Endothelial cell of umbilical vein (primary cell): Measurements from ENCODE around the gene TEX13A. TPM values are rescaled to one million over a fixed set of nuclear protein-coding genes. Genes with fewer than 3 reads are reported as not detected.

Source experiments
- BruUV-seq: library from RNA; stranded (reverse); fragments of 400-500 nt; replicated peaks from 2 replicates; lab custom pipeline; 2021; lab: Mats Ljungman, UMichigan
- CTCF ChIA-PET: fragments of 300-600, 350-600 bp; sonication (Branson Sonifier 250); formaldehyde crosslinking; loops from one replicate; lab custom pipeline; 2021; ENCODE audit warnings: antibody characterized with exemption, inconsistent platforms; lab: Charles Lee
- POLR2A ChIA-PET: fragments of 300-600, 350-600 bp; sonication (Branson Sonifier 250); formaldehyde crosslinking; loops from one replicate; lab custom pipeline; 2021; ENCODE audit warnings: antibody characterized with exemption, inconsistent platforms; lab: Charles Lee
- DNase-seq: peaks from one replicate; pipeline ENCODE4 v3.0.0-alpha.2; 2011; ENCODE audit warnings: low read depth, low spot score
- FAIRE-seq: peaks from 2 replicates; lab custom pipeline; 2011; peaks lifted over from hg19 to GRCh38; lab: Jason Lieb, UNC
- H2AFZ ChIP-seq: 2 replicates; pipeline ENCODE4 v1.6.0; 2012; ENCODE audit warnings: low read depth, low read length, control low read depth, inconsistent platforms
- H3K27ac ChIP-seq: 2 replicates; pipeline ENCODE4 v1.5.1; 2011; ENCODE audit warnings: low read depth, mild to moderate bottlenecking, control low read depth, low read length, moderate library complexity; ENCODE audit not compliant: insufficient read depth
- H3K27me3 ChIP-seq, 2 experiments: 2 replicates each; pipeline versions ENCODE4 v1.6.0 to v1.6.1; 2011; ENCODE audit warnings: low read length in 2 of 2, mixed read lengths in 1 of 2; ENCODE audit not compliant: control insufficient read depth in 2 of 2, insufficient read depth in 2 of 2
- H3K36me3 ChIP-seq, 2 experiments: 2 replicates in 1 of 2; 3 replicates in 1 of 2; pipeline ENCODE4 v1.5.1; 2011; ENCODE audit warnings: low read length in 2 of 2, mild to moderate bottlenecking in 1 of 2, moderate library complexity in 1 of 2; ENCODE audit not compliant: control insufficient read depth in 2 of 2, insufficient read depth in 2 of 2; ENCODE audit errors: extremely low read depth in 1 of 2
- H3K4me1 ChIP-seq: 3 replicates; pipeline ENCODE4 v1.5.1; 2011; ENCODE audit warnings: mild to moderate bottlenecking, low read length; ENCODE audit not compliant: control insufficient read depth, insufficient read depth; ENCODE audit errors: extremely low read depth
- H3K4me2 ChIP-seq: 2 replicates; pipeline ENCODE4 v1.6.1; 2011; ENCODE audit warnings: low read length, control low read depth, mixed read lengths; ENCODE audit not compliant: insufficient read depth
- H3K4me3 ChIP-seq, 3 experiments: fragments of 200-600 bp in 1 of 3; sonication (generic), shearing (Covaris generic) in 1 of 3; replicated peaks in 1 of 3; 2 replicates each; pipeline ENCODE4 v1.5.1; 2011 to 2016; ENCODE audit warnings: control low read depth in 3 of 3, low read length in 3 of 3, mild to moderate bottlenecking in 2 of 3, inconsistent platforms in 1 of 3, low read depth in 1 of 3, moderate library complexity in 1 of 3; ENCODE audit not compliant: insufficient read depth in 1 of 3
- H3K79me2 ChIP-seq: 2 replicates; pipeline ENCODE4 v1.6.0; 2012; ENCODE audit warnings: low read length, inconsistent platforms; ENCODE audit not compliant: control insufficient read depth, insufficient read depth
- H3K9ac ChIP-seq: replicated peaks from 2 replicates; pipeline ENCODE3; 2011; ENCODE audit warnings: low read length, control low read depth; ENCODE audit not compliant: insufficient read depth; ENCODE audit errors: extremely low read depth
- H3K9me1 ChIP-seq: replicated peaks from 3 replicates; pipeline ENCODE4 v1.6.0; 2011; ENCODE audit warnings: mild to moderate bottlenecking, low read length; ENCODE audit not compliant: control insufficient read depth, insufficient read depth; ENCODE audit errors: extremely low read depth
- H3K9me3 ChIP-seq: replicated peaks from 2 replicates; pipeline ENCODE4 v1.5.1; 2012; ENCODE audit warnings: low read length, inconsistent platforms; ENCODE audit not compliant: control insufficient read depth, insufficient read depth
- H4K20me1 ChIP-seq: replicated peaks from 2 replicates; pipeline ENCODE3; 2011; ENCODE audit warnings: mild to moderate bottlenecking, low read length; ENCODE audit not compliant: control insufficient read depth, insufficient read depth; ENCODE audit errors: extremely low read depth
- EZH2 ChIP-seq: IDR thresholded peaks from 2 replicates; pipeline ENCODE4 v1.6.1; 2012; ENCODE audit warnings: borderline replicate concordance, low read depth, mild to moderate bottlenecking, moderate library complexity, low read length, inconsistent platforms; ENCODE audit not compliant: severe bottlenecking
- FOS ChIP-seq: IDR thresholded peaks from 2 replicates; pipeline ENCODE4 v1.6.1; 2011; ENCODE audit warnings: mild to moderate bottlenecking, low read length, moderate library complexity, borderline replicate concordance; ENCODE audit not compliant: insufficient read depth
- GATA2 ChIP-seq: IDR thresholded peaks from 2 replicates; pipeline ENCODE4 v1.7.0; 2011; ENCODE audit warnings: low read depth, mild to moderate bottlenecking, moderate library complexity, mixed read lengths, low read length; ENCODE audit not compliant: insufficient read length, insufficient read depth
- JUN ChIP-seq: IDR thresholded peaks from 2 replicates; pipeline ENCODE4 v1.6.1; 2011; ENCODE audit warnings: borderline replicate concordance, low read depth; ENCODE audit not compliant: insufficient read length, insufficient read depth
- MYC ChIP-seq: IDR thresholded peaks from one replicate; pipeline ENCODE4 v1.6.1; 2011; ENCODE audit warnings: mild to moderate bottlenecking, low read depth, low read length
- POLR2A ChIP-seq: IDR thresholded peaks from 2 replicates; pipeline ENCODE4 v1.6.1; 2012; ENCODE audit warnings: low read depth, mild to moderate bottlenecking, control low read depth, low read length
- POLR2AphosphoS5 ChIP-seq: IDR thresholded peaks from 2 replicates; pipeline ENCODE4 v1.6.1; 2012; ENCODE audit warnings: low read depth, mild to moderate bottlenecking, control low read depth, low read length, moderate library complexity; ENCODE audit not compliant: insufficient read depth
- dilution Hi-C: fragments of 300-500 bp; cut with MboI; formaldehyde crosslinking; loops from one replicate; pipeline ENCODE4 v1.15.0; 2019; ENCODE audit warnings: low sequenced_read_pairs; ENCODE audit not compliant: extremely low pct_ligation_motif_present
- intact Hi-C: fragments of 100-400 bp; cut with micrococcal nuclease; formaldehyde crosslinking; loops from one replicate; pipeline ENCODE4 v1.10.0; 2022
- polyA plus RNA-seq, 4 experiments: library from polyadenylated mRNA; depleted of rRNA in 3 of 4; stranded (reverse) in 3 of 4; unstranded in 1 of 4; fragments of >200 nt; gene quantifications; 2 replicates each; pipeline versions ENCODE4 v1.2.1 to v1.2.3, GENCODE V29; 2011 to 2012; ENCODE audit warnings: missing spikeins in 1 of 4
- total RNA-seq: library from RNA; stranded (reverse); gene quantifications from 2 replicates; pipeline ENCODE4 v1.2.3, GENCODE V29; 2021
- TF ChIP-seq, protein P1 (sequence below), 2 donors: IDR thresholded peaks; 1 replicate in 1 of 2; 2 replicates in 1 of 2; pipeline ENCODE4 v1.5.1; 2011; ENCODE audit warnings: low read length in 2 of 2, mild to moderate bottlenecking in 2 of 2, moderate library complexity in 2 of 2, control low read depth in 1 of 2, inconsistent platforms in 1 of 2, low read depth in 1 of 2; ENCODE audit not compliant: insufficient read depth in 1 of 2; ENCODE audit errors: extremely low read depth in 1 of 2
- TF ChIP-seq, protein P2 (sequence below): IDR thresholded peaks from 2 replicates; pipeline ENCODE4 v1.6.1; 2011; ENCODE audit not compliant: insufficient read depth, insufficient read length

TEX13A gene
- total and polyA plus RNA-seq, 2 donors (not counting 3 experiments of a cell fraction or from before 2014, with no cell fraction given), result not detected

DNA sequence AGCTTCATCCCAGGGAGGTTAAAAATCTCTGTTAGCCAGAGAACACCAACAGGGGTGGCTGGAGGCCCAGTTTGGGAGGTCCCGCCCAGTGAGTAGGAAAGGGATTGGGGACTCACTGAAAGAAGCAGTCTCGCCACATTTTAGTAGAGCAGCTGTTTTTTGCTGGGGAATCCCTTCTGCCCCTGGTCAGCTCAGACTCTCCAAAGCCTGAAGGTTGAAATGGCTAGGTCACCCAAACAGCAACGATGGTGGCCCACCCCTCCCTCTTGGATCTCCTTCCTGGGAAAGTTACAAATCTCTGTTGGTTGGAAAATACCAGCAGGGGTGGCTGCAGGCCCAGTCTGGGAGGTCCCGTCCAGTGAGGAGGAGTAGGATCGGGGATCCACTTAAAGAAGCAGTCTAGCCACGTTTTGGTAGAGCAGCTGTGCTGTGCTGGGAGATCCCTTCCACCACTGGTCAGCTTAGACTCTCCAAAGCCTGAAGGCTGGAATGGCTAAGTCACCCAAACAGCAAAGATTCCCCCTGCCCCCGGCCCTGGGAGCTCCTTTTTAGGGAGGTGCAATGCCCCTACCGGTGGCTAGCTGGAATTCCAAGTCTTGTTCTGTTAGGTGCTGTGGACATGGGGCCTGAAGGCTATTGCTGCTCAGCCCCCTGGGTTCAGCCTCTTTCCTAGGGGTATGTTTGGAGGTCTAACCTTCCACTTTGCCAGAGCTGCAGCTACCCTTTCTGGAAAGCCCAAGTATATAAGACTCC, 40.0 kb upstream of the TEX13A start:
- H3K9me3 ChIP-seq, result no peaks in the 10 kb centered on the region
- TF ChIP-seq POLR2AphosphoS5 (no peak), GATA2 (no peak), FOS (no peak), JUN (no peak), EZH2 (no peak), MYC (no peak), POLR2A (no peak)
- TF ChIP-seq, protein P1, sequence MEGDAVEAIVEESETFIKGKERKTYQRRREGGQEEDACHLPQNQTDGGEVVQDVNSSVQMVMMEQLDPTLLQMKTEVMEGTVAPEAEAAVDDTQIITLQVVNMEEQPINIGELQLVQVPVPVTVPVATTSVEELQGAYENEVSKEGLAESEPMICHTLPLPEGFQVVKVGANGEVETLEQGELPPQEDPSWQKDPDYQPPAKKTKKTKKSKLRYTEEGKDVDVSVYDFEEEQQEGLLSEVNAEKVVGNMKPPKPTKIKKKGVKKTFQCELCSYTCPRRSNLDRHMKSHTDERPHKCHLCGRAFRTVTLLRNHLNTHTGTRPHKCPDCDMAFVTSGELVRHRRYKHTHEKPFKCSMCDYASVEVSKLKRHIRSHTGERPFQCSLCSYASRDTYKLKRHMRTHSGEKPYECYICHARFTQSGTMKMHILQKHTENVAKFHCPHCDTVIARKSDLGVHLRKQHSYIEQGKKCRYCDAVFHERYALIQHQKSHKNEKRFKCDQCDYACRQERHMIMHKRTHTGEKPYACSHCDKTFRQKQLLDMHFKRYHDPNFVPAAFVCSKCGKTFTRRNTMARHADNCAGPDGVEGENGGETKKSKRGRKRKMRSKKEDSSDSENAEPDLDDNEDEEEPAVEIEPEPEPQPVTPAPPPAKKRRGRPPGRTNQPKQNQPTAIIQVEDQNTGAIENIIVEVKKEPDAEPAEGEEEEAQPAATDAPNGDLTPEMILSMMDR (IDR thresholded peaks at IDR 0.05; ENCODE audit: extremely low read depth in 1 of 2, insufficient read depth in 1 of 2, low read depth in 1 of 2, low read length in 2 of 2), result no peak
- TF ChIP-seq, protein P2, sequence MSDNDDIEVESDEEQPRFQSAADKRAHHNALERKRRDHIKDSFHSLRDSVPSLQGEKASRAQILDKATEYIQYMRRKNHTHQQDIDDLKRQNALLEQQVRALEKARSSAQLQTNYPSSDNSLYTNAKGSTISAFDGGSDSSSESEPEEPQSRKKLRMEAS, result no peak
- no peaks in the 10 kb centered on the region for H3K9me1 ChIP-seq
- no peak overlapping the region for H3K4me3 ChIP-seq
- DNase-seq (no peak), FAIRE-seq (no peak)
- POLR2A ChIA-PET, result no interaction called here
- no peaks in the 10 kb centered on the region for H3K36me3 ChIP-seq
- intact Hi-C loops (no loop called here), dilution Hi-C loops (no loop called here)
- H2AFZ ChIP-seq, result no peak overlapping the region
- no peaks in the 10 kb centered on the region for H3K4me1 ChIP-seq
- no peaks in the 10 kb centered on the region for H3K79me2 ChIP-seq
- H4K20me1 ChIP-seq, result no peaks in the 10 kb centered on the region
- no peak overlapping the region for H3K9ac ChIP-seq
- H3K4me2 ChIP-seq, result no peak overlapping the region
- no peaks in the 10 kb centered on the region for H3K27me3 ChIP-seq
- BruUV-seq, result no TSS peak
- CTCF ChIA-PET, result no interaction called here
- no peak overlapping the region for H3K27ac ChIP-seq
